ENCODE results near the gene MIR17HG.
A peak's percentile ranks its signal among the peaks of the same experiment; 100 is the strongest.
"Not testable (repeated sequence)": the region's sequence is repeated elsewhere in the genome, so short reads cannot be mapped to it uniquely, and the experiment has no call there.

The MIR17HG gene

DNA sequence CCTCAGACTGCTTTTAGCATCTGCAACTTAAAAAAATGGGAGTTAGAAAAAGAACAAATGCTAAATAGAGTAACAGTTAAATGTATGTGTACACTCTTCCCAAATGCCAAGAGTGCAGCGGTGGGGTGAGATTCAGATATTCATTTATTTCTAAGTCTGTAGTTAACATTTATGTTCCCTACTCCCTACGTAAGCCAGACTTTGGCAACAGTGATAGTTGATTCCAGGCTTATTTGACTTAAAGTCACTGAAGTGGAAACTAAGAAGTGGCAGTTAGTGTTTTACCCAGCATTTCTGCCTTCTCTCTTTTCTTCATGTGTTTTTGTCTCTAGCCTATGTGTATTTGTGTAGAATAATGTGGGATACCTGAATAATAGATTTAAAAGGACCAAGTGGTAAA lies 4.5 kb downstream of the MIR17HG start:
- peaks cover 3% of the 10 kb centered on the region for H3K36me3 ChIP-seq (ENCODE audit: control insufficient read depth, insufficient read depth, low read length)
- no peak for DNase-seq (ENCODE audit: extremely low read depth, insufficient read length)
- H3K4me3 ChIP-seq (replicated peaks; ENCODE audit: low read depth, low read length), result peak overlapping the region; percentile 22; the same call in 1 of the 2 replicates
- TF ChIP-seq, protein P1, sequence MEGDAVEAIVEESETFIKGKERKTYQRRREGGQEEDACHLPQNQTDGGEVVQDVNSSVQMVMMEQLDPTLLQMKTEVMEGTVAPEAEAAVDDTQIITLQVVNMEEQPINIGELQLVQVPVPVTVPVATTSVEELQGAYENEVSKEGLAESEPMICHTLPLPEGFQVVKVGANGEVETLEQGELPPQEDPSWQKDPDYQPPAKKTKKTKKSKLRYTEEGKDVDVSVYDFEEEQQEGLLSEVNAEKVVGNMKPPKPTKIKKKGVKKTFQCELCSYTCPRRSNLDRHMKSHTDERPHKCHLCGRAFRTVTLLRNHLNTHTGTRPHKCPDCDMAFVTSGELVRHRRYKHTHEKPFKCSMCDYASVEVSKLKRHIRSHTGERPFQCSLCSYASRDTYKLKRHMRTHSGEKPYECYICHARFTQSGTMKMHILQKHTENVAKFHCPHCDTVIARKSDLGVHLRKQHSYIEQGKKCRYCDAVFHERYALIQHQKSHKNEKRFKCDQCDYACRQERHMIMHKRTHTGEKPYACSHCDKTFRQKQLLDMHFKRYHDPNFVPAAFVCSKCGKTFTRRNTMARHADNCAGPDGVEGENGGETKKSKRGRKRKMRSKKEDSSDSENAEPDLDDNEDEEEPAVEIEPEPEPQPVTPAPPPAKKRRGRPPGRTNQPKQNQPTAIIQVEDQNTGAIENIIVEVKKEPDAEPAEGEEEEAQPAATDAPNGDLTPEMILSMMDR (IDR thresholded peaks at IDR 0.05; ENCODE audit: insufficient read depth, low read length, poor library complexity, severe bottlenecking), result no peak
- H3K27me3 ChIP-seq (replicated peaks; ENCODE audit: control insufficient read depth, insufficient read depth, low read length), result no peaks in the 10 kb centered on the region

DNA sequence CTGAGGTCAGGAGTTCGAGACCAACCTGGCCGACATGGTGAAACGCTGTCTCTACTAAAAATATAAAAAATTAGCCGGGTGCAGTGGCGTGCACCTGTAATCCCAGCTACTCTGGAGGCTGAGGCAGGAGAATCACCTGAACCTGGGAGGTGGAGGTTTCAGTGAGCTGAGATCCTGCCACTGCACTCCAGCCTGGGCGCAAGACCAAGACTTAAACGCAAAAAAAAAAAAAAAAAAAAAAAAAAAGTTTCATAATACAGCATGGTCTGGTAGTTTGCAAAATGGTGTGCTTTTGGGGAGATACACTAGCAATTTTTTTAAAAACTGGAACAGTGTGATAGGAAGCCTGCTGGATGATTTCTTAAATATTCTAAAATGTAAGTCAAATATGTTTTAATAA lies 5.4 kb downstream of the MIR17HG start:
- H3K36me3 ChIP-seq (ENCODE audit: control insufficient read depth, insufficient read depth, low read length); H3K27me3 ChIP-seq (replicated peaks; ENCODE audit: control insufficient read depth, insufficient read depth, low read length); H3K4me3 ChIP-seq (replicated peaks; ENCODE audit: low read depth, low read length); DNase-seq (ENCODE audit: extremely low read depth, insufficient read length): not testable (repeated sequence)

DNA sequence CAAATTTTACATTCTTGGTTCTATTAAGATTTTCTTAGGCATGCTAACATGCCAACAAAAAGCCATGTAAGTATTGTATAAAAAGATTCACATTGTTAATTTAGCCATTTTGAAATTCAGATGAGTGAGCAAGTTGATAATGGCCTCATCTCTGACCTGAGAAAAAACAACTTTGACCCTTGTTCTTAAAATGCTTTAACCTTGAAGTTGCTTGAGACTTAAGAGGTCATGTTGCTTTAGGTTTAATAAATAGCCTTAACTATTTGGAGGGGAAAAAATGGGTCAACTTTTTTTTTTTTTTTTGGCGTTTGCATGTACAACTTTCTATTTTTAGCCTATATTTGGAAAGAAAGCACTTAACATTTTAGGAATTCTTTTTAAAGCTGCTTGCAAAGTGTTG lies 6.0 kb downstream of the MIR17HG start:
- no peak overlapping the region for H3K4me3 ChIP-seq (replicated peaks; ENCODE audit: low read depth, low read length)
- H3K27me3 ChIP-seq (replicated peaks; ENCODE audit: control insufficient read depth, insufficient read depth, low read length), result no peaks in the 10 kb centered on the region
- H3K36me3 ChIP-seq (ENCODE audit: control insufficient read depth, insufficient read depth, low read length), result peaks cover 5% of the 10 kb centered on the region
- TF ChIP-seq, protein P1 (IDR thresholded peaks at IDR 0.05; ENCODE audit: insufficient read depth, low read length, poor library complexity, severe bottlenecking), result no peak
- DNase-seq (ENCODE audit: extremely low read depth, insufficient read length), result no peak

DNA sequence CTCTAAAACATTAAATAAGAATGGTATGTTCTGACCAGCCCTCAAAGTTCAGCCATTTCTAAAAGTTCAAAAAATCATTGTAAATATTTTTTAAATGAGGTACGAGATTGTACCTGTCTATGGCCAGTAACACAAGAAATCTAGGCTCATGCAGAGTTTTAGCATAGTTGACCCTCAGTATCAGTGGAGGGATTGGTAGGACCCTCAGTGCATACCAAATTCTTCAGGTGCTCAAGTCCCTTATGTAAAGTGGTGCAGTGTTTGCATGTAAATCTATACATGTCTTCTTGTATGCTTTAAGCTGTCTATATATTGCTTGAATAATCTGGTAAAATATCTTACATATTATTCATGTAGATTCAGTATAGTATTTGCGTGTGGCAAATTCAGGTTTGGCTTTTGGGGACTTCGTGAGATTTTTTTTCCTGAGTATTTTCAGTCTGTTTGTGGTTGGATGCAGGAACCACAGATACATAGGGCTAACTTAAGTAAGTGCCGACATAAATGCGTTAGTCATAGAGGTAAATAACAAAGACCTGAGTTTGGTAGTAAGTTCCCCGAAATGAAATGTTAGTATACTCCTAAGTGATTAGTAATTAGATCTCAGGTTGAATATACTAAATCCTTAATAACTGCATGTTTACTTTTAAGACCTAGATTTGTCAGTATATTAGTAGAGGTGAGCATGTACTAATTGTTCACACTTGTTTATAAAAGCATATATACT lies 7.8 kb downstream of the MIR17HG start:
- TF ChIP-seq, protein P1 (IDR thresholded peaks at IDR 0.05; ENCODE audit: insufficient read depth, low read length, poor library complexity, severe bottlenecking), result no peak
- DNase-seq (ENCODE audit: extremely low read depth, insufficient read length), result no peak
- peaks cover 5% of the 10 kb centered on the region for H3K36me3 ChIP-seq (ENCODE audit: control insufficient read depth, insufficient read depth, low read length)

DNA sequence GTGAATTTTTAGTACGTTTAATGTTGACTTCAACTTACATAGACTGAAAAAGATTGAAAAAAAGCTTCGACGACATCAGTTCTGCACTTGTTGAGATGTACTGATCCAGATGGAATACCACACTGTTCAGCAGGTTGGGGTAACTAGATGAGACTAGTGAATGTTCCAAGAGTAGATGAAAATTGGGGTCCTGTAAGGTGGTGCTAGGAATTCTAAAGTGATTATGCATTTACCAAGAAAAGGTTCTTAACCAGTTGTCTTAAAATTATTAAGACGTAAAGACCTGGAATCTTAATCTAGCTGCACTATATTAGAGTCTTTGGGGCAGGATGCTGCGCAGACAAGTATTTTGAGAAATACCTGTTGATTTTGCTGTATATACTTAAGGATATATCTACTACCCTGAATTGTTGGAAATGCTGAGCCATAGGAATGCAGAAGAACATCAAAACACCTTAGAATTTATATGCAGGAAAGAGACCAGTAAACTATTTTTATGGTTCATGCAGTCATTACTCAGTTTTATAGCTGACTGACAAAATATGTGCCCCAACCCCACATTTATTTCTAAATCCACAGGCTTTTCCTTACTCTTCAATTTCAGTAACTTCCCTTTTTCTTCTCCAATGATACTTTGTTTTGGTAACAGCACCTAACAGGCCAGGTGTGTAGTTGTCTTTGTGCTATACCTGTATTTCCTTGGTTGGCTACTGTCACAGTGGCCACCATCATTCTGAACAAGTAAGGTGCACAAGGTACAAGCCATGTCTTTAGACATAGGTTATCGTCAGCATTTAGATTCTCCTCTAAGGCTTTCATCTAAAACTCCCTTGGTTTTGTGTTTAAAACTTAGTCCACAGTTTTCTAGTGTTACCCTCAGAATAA lies 8.6 kb downstream of the MIR17HG start:
- Histone ChIP-seq H3K4me3 (replicated peaks; ENCODE audit: low read depth, low read length) (no peak overlapping the region), H3K36me3 (ENCODE audit: control insufficient read depth, insufficient read depth, low read length) (peaks cover 5% of the 10 kb centered on the region), H3K27me3 (replicated peaks; ENCODE audit: control insufficient read depth, insufficient read depth, low read length) (no peaks in the 10 kb centered on the region)
- TF ChIP-seq, protein P1 (IDR thresholded peaks at IDR 0.05; ENCODE audit: insufficient read depth, low read length, poor library complexity, severe bottlenecking), result no peak
- no peak for DNase-seq (ENCODE audit: extremely low read depth, insufficient read length)

More for the DNA sequence above, 7.8 kb downstream of the MIR17HG start:
- H3K27me3 ChIP-seq (replicated peaks; ENCODE audit: control insufficient read depth, insufficient read depth, low read length), result no peaks in the 10 kb centered on the region
- H3K4me3 ChIP-seq (replicated peaks; ENCODE audit: low read depth, low read length), result no peak overlapping the region

All from GM06990 (cell line).